ENCODE results near the gene GZF1.
A peak's percentile ranks its signal among the peaks of the same experiment; 100 is the strongest.

Gene GZF1

DNA sequence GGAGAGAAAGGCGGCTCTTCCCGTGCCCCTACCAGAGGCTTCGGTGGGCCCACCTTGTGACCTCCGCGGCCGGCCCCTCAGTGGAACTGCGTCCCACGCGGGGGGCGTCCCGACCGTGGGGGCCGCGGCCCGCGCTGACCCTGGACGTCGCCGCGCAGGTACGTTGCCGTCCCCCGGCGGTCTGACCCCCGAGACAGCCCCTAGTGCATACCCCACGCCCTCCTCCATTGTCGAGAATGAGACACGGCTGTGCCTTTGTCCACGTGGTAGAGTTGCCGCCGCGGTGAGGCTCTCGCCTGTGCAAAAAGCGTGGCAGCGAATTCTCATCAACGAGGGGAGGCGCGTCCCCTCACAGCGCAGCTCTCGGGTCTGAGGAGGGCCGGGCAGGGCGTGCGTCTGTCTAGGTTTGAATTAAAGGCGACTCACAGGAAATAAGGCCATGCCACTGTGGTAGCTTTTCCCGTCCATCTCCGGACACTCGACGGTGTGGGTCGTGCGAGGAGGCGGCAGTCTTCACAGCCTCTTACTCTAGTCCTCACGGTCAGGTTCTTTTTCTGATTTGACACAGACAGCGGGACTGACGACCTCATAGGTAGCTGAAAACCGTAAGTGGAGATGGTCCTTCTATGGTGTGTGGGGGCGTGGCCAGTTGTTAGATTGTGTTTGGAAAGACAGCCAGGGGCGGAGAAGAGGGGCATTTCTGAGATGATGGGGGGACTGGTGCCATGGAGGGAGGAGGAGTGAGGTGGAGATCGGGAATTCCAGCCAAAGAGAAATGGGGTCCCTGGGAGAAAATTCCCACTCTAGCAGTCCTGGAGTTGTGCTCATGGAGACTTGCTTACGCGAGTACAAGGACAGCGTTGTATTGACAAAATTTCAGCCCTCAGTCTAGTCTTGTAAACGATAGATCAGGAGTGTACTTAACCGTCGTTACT lies 10.8 kb upstream of the GZF1 start:
- peak overlapping the region; percentile 84 to 91 for H3K4me3 ChIP-seq (ENCODE audit: low read depth in 1 of 2, low read length in 1 of 2)
- H3K36me3 ChIP-seq, result peaks cover 7% of the 10 kb centered on the region
- no peaks in the 10 kb centered on the region for H3K27me3 ChIP-seq
- TF ChIP-seq, protein P1, sequence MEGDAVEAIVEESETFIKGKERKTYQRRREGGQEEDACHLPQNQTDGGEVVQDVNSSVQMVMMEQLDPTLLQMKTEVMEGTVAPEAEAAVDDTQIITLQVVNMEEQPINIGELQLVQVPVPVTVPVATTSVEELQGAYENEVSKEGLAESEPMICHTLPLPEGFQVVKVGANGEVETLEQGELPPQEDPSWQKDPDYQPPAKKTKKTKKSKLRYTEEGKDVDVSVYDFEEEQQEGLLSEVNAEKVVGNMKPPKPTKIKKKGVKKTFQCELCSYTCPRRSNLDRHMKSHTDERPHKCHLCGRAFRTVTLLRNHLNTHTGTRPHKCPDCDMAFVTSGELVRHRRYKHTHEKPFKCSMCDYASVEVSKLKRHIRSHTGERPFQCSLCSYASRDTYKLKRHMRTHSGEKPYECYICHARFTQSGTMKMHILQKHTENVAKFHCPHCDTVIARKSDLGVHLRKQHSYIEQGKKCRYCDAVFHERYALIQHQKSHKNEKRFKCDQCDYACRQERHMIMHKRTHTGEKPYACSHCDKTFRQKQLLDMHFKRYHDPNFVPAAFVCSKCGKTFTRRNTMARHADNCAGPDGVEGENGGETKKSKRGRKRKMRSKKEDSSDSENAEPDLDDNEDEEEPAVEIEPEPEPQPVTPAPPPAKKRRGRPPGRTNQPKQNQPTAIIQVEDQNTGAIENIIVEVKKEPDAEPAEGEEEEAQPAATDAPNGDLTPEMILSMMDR (IDR thresholded peaks at IDR 0.05), result no peak
- peak overlapping the region; percentile 90 for H3K27ac ChIP-seq
- H3K4me1 ChIP-seq (ENCODE audit: control insufficient read depth in 1 of 2, insufficient read depth in 1 of 2, low read depth in 1 of 2, low read length in 1 of 2), result peaks cover 18% of the 10 kb centered on the region in 2 experiments
- H3K9me3 ChIP-seq, result no peaks in the 10 kb centered on the region

DNA sequence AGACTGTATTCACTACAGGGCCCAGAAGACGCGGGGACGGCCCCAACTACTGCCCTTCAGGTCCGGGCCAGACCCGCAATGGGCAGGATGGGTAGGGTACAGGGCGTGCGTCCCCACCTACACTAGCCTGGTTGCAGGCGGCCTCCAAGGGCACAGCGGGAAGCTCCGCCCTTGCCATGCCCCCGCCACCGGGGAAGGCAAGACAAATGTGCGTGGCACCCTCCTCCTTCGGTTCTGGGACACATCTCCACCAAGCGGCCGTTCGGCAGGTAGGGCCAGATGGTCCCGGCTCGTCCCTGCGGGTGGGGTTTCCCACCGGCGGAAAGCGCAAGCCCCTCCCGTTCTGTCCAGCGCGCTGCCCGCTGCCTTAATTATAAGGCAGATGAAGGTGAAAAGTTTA lies 5.8 kb upstream of the GZF1 start:
- Histone ChIP-seq H3K36me3 (peaks cover 7% of the 10 kb centered on the region), H3K27me3 (no peaks in the 10 kb centered on the region), H3K4me3 (ENCODE audit: low read depth in 1 of 2, low read length in 1 of 2) (no peak overlapping the region), H3K4me1 (ENCODE audit: control insufficient read depth in 1 of 2, insufficient read depth in 1 of 2, low read depth in 1 of 2, low read length in 1 of 2) (peaks cover 32 to 35% of the 10 kb centered on the region in 2 experiments), H3K9me3 (no peaks in the 10 kb centered on the region), H3K27ac (no peak overlapping the region)
- TF ChIP-seq, protein P1 (IDR thresholded peaks at IDR 0.05), result no peak

DNA sequence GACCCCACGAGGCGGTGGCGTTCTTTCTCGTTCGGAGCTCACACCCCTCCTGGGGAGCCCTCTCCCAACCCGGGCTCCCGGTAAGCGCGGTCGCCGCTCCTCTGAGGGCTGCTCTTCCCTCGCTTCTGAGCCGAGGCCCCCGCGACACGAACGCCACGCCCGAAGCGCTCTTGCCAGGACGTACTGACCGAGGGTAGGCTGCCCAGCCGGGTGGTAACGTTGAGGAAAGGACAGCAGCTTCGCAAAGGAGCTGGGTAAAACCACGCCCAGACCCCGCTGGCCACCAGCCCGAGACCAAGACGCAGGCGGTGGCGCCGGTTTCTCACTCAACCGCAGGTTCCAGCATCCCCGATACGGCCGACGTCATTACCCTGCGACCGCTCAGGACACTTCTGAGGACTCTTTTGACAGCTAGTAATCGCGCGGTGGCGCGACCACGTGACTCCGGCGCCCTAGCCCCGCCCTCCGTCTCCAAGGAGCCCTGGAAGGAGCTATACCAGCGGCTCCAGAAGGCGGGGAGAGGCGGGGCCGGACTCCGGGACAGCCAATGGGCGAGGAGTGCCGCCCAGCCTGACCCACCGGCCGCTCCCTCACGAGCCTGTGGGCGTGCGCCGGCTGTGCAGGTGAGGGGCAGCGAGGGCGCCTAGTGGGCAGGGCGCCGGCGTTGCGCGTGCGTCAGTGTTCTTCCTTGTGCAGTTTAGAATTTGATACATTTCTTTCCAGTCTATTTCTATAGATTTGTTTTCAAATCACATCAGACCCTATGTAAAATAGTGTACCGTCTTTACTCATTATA lies 4.0 kb upstream of the GZF1 start:
- TF ChIP-seq, protein P1 (IDR thresholded peaks at IDR 0.05), result peak; percentile 65
- Histone ChIP-seq H3K4me1 (ENCODE audit: control insufficient read depth in 1 of 2, insufficient read depth in 1 of 2, low read depth in 1 of 2, low read length in 1 of 2) (peaks cover 35 to 39% of the 10 kb centered on the region in 2 experiments), H3K9me3 (no peaks in the 10 kb centered on the region), H3K27me3 (no peaks in the 10 kb centered on the region), H3K27ac (peak overlapping the region; percentile 91), H3K4me3 (ENCODE audit: low read depth in 1 of 2, low read length in 1 of 2) (peak overlapping the region; percentile 65 to 82), H3K36me3 (peaks cover 7% of the 10 kb centered on the region)

DNA sequence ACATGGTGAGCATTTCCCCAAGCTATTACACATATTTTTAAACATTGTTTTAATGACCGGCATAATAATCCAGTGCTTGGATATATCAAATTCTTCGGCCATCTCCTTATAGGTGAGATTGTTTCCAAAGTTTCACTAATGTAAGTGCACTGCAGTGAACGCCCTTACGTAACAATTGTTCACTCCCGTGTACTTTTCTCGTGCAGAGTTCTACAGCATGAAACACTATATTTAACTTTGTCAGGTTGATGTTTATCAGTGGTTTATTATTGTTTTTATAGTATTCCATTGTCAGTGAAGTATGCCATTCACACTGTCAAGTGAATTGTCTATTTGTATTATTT lies 3.4 kb upstream of the GZF1 start:
- peak overlapping the region; percentile 65 to 82 for H3K4me3 ChIP-seq (ENCODE audit: low read depth in 1 of 2, low read length in 1 of 2)
- H3K36me3 ChIP-seq, result peaks cover 7% of the 10 kb centered on the region
- TF ChIP-seq, protein P1 (IDR thresholded peaks at IDR 0.05), result no peak
- no peaks in the 10 kb centered on the region for H3K9me3 ChIP-seq
- peak overlapping the region; percentile 91 for H3K27ac ChIP-seq
- no peaks in the 10 kb centered on the region for H3K27me3 ChIP-seq
- H3K4me1 ChIP-seq (ENCODE audit: control insufficient read depth in 1 of 2, insufficient read depth in 1 of 2, low read depth in 1 of 2, low read length in 1 of 2), result peaks cover 40 to 44% of the 10 kb centered on the region in 2 experiments

DNA sequence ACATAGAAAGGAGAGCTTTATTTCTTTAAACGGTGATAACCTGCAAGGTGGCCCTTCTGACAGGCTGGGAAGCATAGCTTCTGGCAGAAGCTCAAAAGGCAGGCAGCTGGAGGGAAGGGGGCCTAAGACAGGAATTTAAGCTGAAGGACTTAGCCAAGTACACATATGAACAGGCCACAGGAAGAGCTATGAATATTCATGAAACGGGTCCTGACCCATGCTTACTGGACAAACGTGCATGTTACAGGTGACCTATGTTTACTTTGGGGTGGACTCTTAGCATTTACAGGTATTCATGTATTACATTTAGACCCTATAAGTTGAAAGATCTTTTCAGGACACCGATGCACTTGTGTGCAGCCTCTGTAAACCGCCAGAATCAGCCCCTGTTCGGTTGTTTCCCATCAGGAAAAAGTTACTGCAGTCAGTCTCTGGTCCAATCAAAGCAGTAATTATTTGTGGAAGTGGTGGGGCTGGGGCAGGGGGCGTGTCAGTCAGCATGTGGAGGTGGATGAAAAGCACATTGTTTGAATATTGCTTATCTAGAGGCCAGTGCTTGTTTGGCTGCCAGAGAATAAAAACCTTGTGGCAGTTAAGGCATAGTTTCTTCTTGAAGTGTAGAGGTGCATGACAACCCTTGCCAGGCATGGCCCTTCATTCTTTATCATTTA lies 2.9 kb upstream of the GZF1 start:
- Histone ChIP-seq H3K4me1 (ENCODE audit: control insufficient read depth in 1 of 2, insufficient read depth in 1 of 2, low read depth in 1 of 2, low read length in 1 of 2) (peaks cover 42 to 44% of the 10 kb centered on the region in 2 experiments), H3K27me3 (no peaks in the 10 kb centered on the region), H3K36me3 (peaks cover 3% of the 10 kb centered on the region), H3K9me3 (no peaks in the 10 kb centered on the region), H3K27ac (peak overlapping the region; percentile 91), H3K4me3 (ENCODE audit: low read depth in 1 of 2, low read length in 1 of 2) (no peak overlapping the region)
- TF ChIP-seq, protein P1 (IDR thresholded peaks at IDR 0.05), result no peak
